IMR-90 (cell line): ENCODE measurements around the gene COL12A1. TPM values are rescaled to one million over a fixed set of nuclear protein-coding genes. Genes with fewer than 3 reads are reported as not detected.

Experiments
- ATAC-seq: fragments of 200-7000 bp; cut with Tn5 transposase; 2 replicates; pipeline ENCODE4 v1.9.1; 2020; ENCODE audit warnings: low read depth, mild to moderate bottlenecking, moderate library complexity
- BruUV-seq: library from RNA; stranded (reverse); fragments of 400-500 nt; replicated peaks from 2 replicates; lab custom pipeline; 2021; lab: Mats Ljungman, UMichigan
- CTCF ChIA-PET: fragments of 300-600 bp; formaldehyde crosslinking; extraction: SDS; loops from one replicate; lab custom pipeline; 2021; ENCODE audit warnings: antibody characterized with exemption; lab: Yijun Ruan, JAX
- POLR2A ChIA-PET: fragments of 300-600 bp; sonication (Branson Sonifier 250); formaldehyde crosslinking; loops from one replicate; lab custom pipeline; 2022; ENCODE audit warnings: antibody characterized with exemption; ENCODE audit not compliant: unreplicated experiment; lab: Charles Lee
- DNase-seq: peaks from one replicate; pipeline ENCODE4 v3.0.0; 2013
- H2AFZ ChIP-seq: replicated peaks from 2 replicates; pipeline ENCODE3; 2013; ENCODE audit warnings: low read length, mild to moderate bottlenecking; ENCODE audit not compliant: poor library complexity
- H2AK5ac ChIP-seq: 2 replicates; pipeline ENCODE4 v1.6.1; 2013; ENCODE audit warnings: low read depth, low read length, inconsistent platforms
- H2AK9ac ChIP-seq: replicated peaks from 2 replicates; pipeline ENCODE3; 2013; ENCODE audit warnings: mild to moderate bottlenecking, low read depth, low read length, moderate library complexity; ENCODE audit not compliant: poor library complexity
- H2BK120ac ChIP-seq: 2 replicates; pipeline ENCODE4 v1.6.1; 2013; ENCODE audit warnings: low read depth, low read length, inconsistent platforms
- H2BK15ac ChIP-seq: 3 replicates; pipeline ENCODE4 v1.6.1; 2013; ENCODE audit warnings: low read depth, low read length, inconsistent platforms
- H2BK20ac ChIP-seq: 2 replicates; pipeline ENCODE4 v1.6.1; 2013; ENCODE audit warnings: low read depth, mild to moderate bottlenecking, inconsistent platforms, low read length, moderate library complexity
- H2BK5ac ChIP-seq: 2 replicates; pipeline ENCODE4 v1.6.1; 2013; ENCODE audit warnings: mild to moderate bottlenecking, low read depth, low read length, inconsistent platforms; ENCODE audit not compliant: poor library complexity, severe bottlenecking
- H3K14ac ChIP-seq: replicated peaks from 2 replicates; pipeline ENCODE4 v1.6.1; 2013; ENCODE audit warnings: low read depth, low read length, inconsistent platforms
- H3K18ac ChIP-seq: 2 replicates; pipeline ENCODE4 v1.6.1; 2013; ENCODE audit warnings: low read depth, low read length, control low read depth
- H3K23ac ChIP-seq: 2 replicates; pipeline ENCODE4 v1.6.1; 2013; ENCODE audit warnings: low read depth, low read length, inconsistent platforms
- H3K27ac ChIP-seq: 2 replicates; pipeline ENCODE4 v1.5.1; 2013; ENCODE audit warnings: mild to moderate bottlenecking, control low read depth, low read length; ENCODE audit not compliant: insufficient read depth
- H3K27me3 ChIP-seq: 2 replicates; pipeline ENCODE4 v1.6.1; 2013; ENCODE audit warnings: low read length; ENCODE audit not compliant: control insufficient read depth, insufficient read depth
- H3K36me3 ChIP-seq: 2 replicates; pipeline ENCODE4 v1.6.1; 2013; ENCODE audit warnings: low read length, mixed read lengths; ENCODE audit not compliant: control insufficient read depth, insufficient read depth
- H3K4ac ChIP-seq: 2 replicates; pipeline ENCODE4 v1.6.1; 2013; ENCODE audit warnings: low read depth, low read length, inconsistent platforms
- H3K4me1 ChIP-seq: 2 replicates; pipeline ENCODE4 v1.6.1; 2013; ENCODE audit warnings: low read length, mixed read lengths; ENCODE audit not compliant: control insufficient read depth, insufficient read depth
- H3K4me2 ChIP-seq: 2 replicates; pipeline ENCODE4 v1.6.1; 2013; ENCODE audit warnings: low read depth, mild to moderate bottlenecking, control low read depth, low read length, moderate library complexity
- H3K4me3 ChIP-seq: 2 replicates; pipeline ENCODE4 v1.5.1; 2013; ENCODE audit warnings: low read depth, mild to moderate bottlenecking, control low read depth, low read length, moderate library complexity; ENCODE audit not compliant: insufficient read depth
- H3K56ac ChIP-seq: 2 replicates; pipeline ENCODE4 v1.6.1; 2013; ENCODE audit warnings: low read length, inconsistent platforms; ENCODE audit not compliant: insufficient read depth; ENCODE audit errors: extremely low read depth
- H3K79me1 ChIP-seq, 2 experiments: 2 replicates each; pipeline ENCODE4 v1.6.1; 2013; ENCODE audit warnings: low read length in 2 of 2, inconsistent platforms in 1 of 2, low read depth in 1 of 2
- H3K9ac ChIP-seq: 2 replicates; pipeline ENCODE4 v1.6.1; 2013; ENCODE audit warnings: low read depth, low read length, control low read depth
- H3K9me1 ChIP-seq: 2 replicates; pipeline ENCODE4 v1.6.1; 2013; ENCODE audit warnings: low read length, inconsistent platforms; ENCODE audit not compliant: insufficient read depth
- H3K9me3 ChIP-seq: 2 replicates; pipeline ENCODE4 v1.6.1; 2013; ENCODE audit warnings: low read length; ENCODE audit not compliant: control insufficient read depth, insufficient read depth
- H4K20me1 ChIP-seq: 2 replicates; pipeline ENCODE4 v1.6.1; 2013; ENCODE audit warnings: low read length, inconsistent platforms; ENCODE audit not compliant: insufficient read depth
- H4K5ac ChIP-seq: 2 replicates; pipeline ENCODE4 v1.6.1; 2013; ENCODE audit warnings: mild to moderate bottlenecking, low read depth, low read length, control low read depth
- H4K8ac ChIP-seq, 2 experiments: 2 replicates each; pipeline ENCODE4 v1.6.1; 2013; ENCODE audit warnings: low read depth in 2 of 2, low read length in 2 of 2, control low read depth in 1 of 2, inconsistent platforms in 1 of 2
- H4K91ac ChIP-seq: 2 replicates; pipeline ENCODE4 v1.6.1; 2013; ENCODE audit warnings: low read depth, low read length, inconsistent platforms; ENCODE audit not compliant: insufficient read depth
- CEBPB ChIP-seq: IDR thresholded peaks from 2 replicates; pipeline ENCODE4 v1.6.1; 2012; ENCODE audit warnings: low read depth, low read length, improper control_type of control experiment
- CHD1 ChIP-seq: IDR thresholded peaks from 2 replicates; pipeline ENCODE4 v1.6.1; 2012; ENCODE audit warnings: low read depth, low read length, improper control_type of control experiment
- ELK1 ChIP-seq: fragments of 150-350 bp; IDR thresholded peaks from 2 replicates; pipeline ENCODE4 v1.6.1; 2016; ENCODE audit warnings: low read depth, mild to moderate bottlenecking, low read length, moderate library complexity, borderline replicate concordance
- MAFK ChIP-seq: IDR thresholded peaks from 2 replicates; pipeline ENCODE4 v1.6.1; 2012; ENCODE audit warnings: low read depth, low read length, improper control_type of control experiment
- MXI1 ChIP-seq: IDR thresholded peaks from 2 replicates; pipeline ENCODE4 v1.6.1; 2012; ENCODE audit warnings: low read depth, mild to moderate bottlenecking, low read length, moderate library complexity, borderline replicate concordance
- RAD21 ChIP-seq: IDR thresholded peaks from 2 replicates; pipeline ENCODE4 v1.6.1; 2012; ENCODE audit warnings: low read length, improper control_type of control experiment
- RFX5 ChIP-seq: IDR thresholded peaks from 2 replicates; pipeline ENCODE4 v1.8.0; 2012; ENCODE audit warnings: low read depth, mild to moderate bottlenecking, low read length, moderate library complexity
- WGBS, 2 experiments: methylation state at CpG; one replicate each; pipeline versions ENCODE4 v1.1.5 to v1.1.7; 2013; ENCODE audit warnings: missing lambda C conversion rate in 2 of 2; ENCODE audit not compliant: insufficient read length in 1 of 2; ENCODE audit errors: extremely low coverage in 2 of 2; 5-methylcytosine and 5-hydroxymethylcytosine counted together
- dilution Hi-C: fragments of 300-500 bp; cut with HindIII; formaldehyde crosslinking; loops from one replicate; pipeline ENCODE4 v1.14.3; 2018; ENCODE audit warnings: low sequenced_read_pairs; ENCODE audit not compliant: unreplicated experiment
- in situ Hi-C: fragments of 300-500 bp; cut with MboI; formaldehyde crosslinking; loops from 3 replicates; pipeline ENCODE4 v1.14.3; 2019; ENCODE audit warnings: low sequenced_read_pairs, inconsistent platforms, mixed read lengths
- intact Hi-C: fragments of 100-400 bp; cut with micrococcal nuclease; formaldehyde crosslinking; loops from 2 replicates; pipeline ENCODE4 v1.10.0; 2022
- polyA plus RNA-seq, 3 experiments: library from polyadenylated mRNA; depleted of rRNA; stranded (reverse); fragments of >200 nt; gene quantifications; 2 replicates each; pipeline ENCODE4 v1.2.3, GENCODE V29; 2012; ENCODE audit warnings: low replicate concordance in 1 of 3
- total RNA-seq: library from RNA; depleted of rRNA; stranded (reverse); fragments of >200 nt; gene quantifications from 2 replicates; pipeline ENCODE4 v1.2.3, GENCODE V29; 2012

The COL12A1 gene
- total and polyA plus RNA-seq, 2 of the 4 experiments (the other 2 are of a cell fraction), result 350 to 452 TPM

- no peaks in the 10 kb centered on the region for H3K27me3 ChIP-seq
- no peak overlapping the region for H2BK15ac ChIP-seq
- in situ Hi-C loops (loop anchor here (5.0 to 10.0 kb wide), 3 partner anchors 1233 to 1540 kb away; no protein-coding TSS in a partner anchor), intact Hi-C loops (no loop called here), dilution Hi-C loops (no loop called here)
- TF ChIP-seq RFX5 (no peak), MAFK (no peak), RAD21 (no peak), MXI1 (no peak), CHD1 (no peak), CEBPB (no peak), ELK1 (no peak)
- POLR2A ChIA-PET, result no interaction called here
- H3K36me3 ChIP-seq, result no peaks in the 10 kb centered on the region
- no peaks in the 10 kb centered on the region for H3K79me1 ChIP-seq
- CTCF ChIA-PET, result no interaction called here
- DNase-seq, result no peak
- no peak overlapping the region for H3K23ac ChIP-seq
- no peak overlapping the region for H3K14ac ChIP-seq
- H2BK5ac ChIP-seq, result no peak overlapping the region
- H2BK120ac ChIP-seq, result no peak overlapping the region
- no peak overlapping the region for H3K4me3 ChIP-seq
- no peak overlapping the region for H3K9ac ChIP-seq
- no TSS peak for BruUV-seq
- peak overlapping the region; percentile 26 for H2AFZ ChIP-seq
- no peaks in the 10 kb centered on the region for H3K9me3 ChIP-seq
- ATAC-seq, result no peak
- no peak overlapping the region for H2AK9ac ChIP-seq
- no peak overlapping the region for H3K4me2 ChIP-seq
- H3K56ac ChIP-seq, result no peak overlapping the region
- no peak overlapping the region for H4K8ac ChIP-seq
- 100% methylated on average over 1 of the region's 4 CpGs; no CpG with 5 or more reads in 1 of the 2 experiments for WGBS, 2 experiments
- no peak overlapping the region for H3K4ac ChIP-seq
- H4K20me1 ChIP-seq, result no peaks in the 10 kb centered on the region
- H2BK20ac ChIP-seq, result no peak overlapping the region
- 0 out of 2 replicates have a peak, but pooled peaks cover 2% of the 10 kb centered on the region for H3K9me1 ChIP-seq
- H3K4me1 ChIP-seq, result peaks cover 9% of the 10 kb centered on the region; the same call in 1 of the 2 replicates
- H2AK5ac ChIP-seq, result peak overlapping the region; percentile 3; the same call in 1 of the 2 replicates
- H3K18ac ChIP-seq, result no peak overlapping the region
- H3K27ac ChIP-seq, result no peak overlapping the region
- no peak overlapping the region for H4K91ac ChIP-seq
- no peak overlapping the region for H4K5ac ChIP-seq
These were observed 9.4 kb upstream of the COL12A1 start for GRCh38 chr6:75215291-75215690.
